HL-60 (cell line): ENCODE results near the gene OAS2.

ENCODE experiments used
- GABPA ChIP-seq: IDR thresholded peaks from 2 replicates; pipeline ENCODE4 v1.6.1; 2012; ENCODE audit warnings: low read depth
- REST ChIP-seq: IDR thresholded peaks from 2 replicates; pipeline ENCODE4 v1.6.1; 2012; ENCODE audit warnings: low read depth; ENCODE audit not compliant: insufficient replicate concordance
- TF ChIP-seq, protein P1 (sequence below): IDR thresholded peaks from one replicate; pipeline ENCODE4 v1.5.1; 2011; ENCODE audit warnings: low read length, control low read depth, inconsistent platforms; ENCODE audit not compliant: insufficient read depth

DNA sequence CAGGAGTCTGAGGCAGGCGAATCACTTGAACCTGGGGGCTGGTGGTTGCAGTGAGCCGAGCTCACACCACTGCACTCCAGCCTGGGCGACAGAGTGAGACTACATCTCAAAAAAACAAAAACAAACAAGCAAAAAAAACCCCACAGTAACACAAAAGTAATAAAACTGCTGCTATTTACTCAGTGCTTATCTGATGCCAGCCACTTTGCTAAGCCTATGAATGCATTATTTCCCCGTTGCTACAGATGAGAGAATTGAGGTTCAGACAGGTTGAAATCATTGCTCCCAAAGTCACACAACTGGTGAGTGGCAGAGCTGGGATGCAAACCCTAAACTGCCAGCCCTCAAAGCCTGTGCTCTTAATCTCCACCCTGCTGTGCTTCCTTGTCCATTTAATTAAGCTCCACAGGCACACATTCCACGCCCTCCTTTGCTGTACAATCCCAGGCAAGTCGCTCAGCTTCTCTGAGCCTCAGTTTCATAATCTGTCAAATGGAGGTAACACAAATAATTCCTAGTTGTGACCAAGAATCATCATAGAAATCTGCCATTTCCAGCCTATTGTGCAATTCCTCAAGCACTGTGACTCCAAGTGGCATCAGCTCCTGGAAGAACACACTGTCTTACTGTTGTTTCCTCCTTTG, 45.7 kb upstream of the OAS2 start:
- TF ChIP-seq, protein P1, sequence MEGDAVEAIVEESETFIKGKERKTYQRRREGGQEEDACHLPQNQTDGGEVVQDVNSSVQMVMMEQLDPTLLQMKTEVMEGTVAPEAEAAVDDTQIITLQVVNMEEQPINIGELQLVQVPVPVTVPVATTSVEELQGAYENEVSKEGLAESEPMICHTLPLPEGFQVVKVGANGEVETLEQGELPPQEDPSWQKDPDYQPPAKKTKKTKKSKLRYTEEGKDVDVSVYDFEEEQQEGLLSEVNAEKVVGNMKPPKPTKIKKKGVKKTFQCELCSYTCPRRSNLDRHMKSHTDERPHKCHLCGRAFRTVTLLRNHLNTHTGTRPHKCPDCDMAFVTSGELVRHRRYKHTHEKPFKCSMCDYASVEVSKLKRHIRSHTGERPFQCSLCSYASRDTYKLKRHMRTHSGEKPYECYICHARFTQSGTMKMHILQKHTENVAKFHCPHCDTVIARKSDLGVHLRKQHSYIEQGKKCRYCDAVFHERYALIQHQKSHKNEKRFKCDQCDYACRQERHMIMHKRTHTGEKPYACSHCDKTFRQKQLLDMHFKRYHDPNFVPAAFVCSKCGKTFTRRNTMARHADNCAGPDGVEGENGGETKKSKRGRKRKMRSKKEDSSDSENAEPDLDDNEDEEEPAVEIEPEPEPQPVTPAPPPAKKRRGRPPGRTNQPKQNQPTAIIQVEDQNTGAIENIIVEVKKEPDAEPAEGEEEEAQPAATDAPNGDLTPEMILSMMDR, result no peak
- no peak for TF ChIP-seq REST
- no peak for TF ChIP-seq GABPA
